Measurements from ENCODE around the gene TSTD1.
"Not testable (repeated sequence)": the region's sequence is repeated elsewhere in the genome, so short reads cannot be mapped to it uniquely, and the experiment has no call there.

The TSTD1 gene

DNA sequence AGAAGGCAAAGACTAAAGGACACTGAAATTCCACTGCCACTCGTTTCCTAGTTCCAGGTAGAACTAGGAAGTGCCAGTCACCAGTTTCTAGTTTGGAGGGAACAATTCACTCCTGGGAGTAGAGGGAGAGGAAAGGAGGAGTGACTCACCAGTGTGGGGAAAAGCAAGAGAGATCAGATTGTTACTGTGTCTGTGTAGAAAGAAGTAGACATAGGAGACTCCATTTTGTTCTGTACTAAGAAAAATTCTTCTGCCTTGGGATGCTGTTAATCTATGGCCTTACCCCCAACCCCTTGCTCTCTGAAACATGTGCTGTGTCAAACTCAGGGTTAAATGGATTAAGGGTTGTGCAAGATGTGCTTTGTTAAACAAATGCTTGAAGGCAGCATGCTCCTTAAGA, 22.1 kb downstream of the TSTD1 start:
- not testable (repeated sequence) for H3K4me2 ChIP-seq (ENCODE audit: low read length); H4K8ac ChIP-seq (ENCODE audit: low read depth, low read length); H2BK120ac ChIP-seq (ENCODE audit: low read depth, low read length); H2AK5ac ChIP-seq (ENCODE audit: low read length); H3K9ac ChIP-seq (ENCODE audit: low read length); H3K4me3 ChIP-seq (ENCODE audit: low read length); H3K27me3 ChIP-seq (ENCODE audit: insufficient read depth, low read length, poor library complexity); H3K18ac ChIP-seq (ENCODE audit: low read length); H3K79me1 ChIP-seq (ENCODE audit: low read length); H3K23ac ChIP-seq (ENCODE audit: low read length); H2BK5ac ChIP-seq (ENCODE audit: low read length); H3K27ac ChIP-seq (ENCODE audit: low read depth, low read length); H3K36me3 ChIP-seq (ENCODE audit: control insufficient read depth, insufficient read depth, low read length); H3K4ac ChIP-seq (ENCODE audit: low read depth, low read length); H2BK15ac ChIP-seq (replicated peaks; ENCODE audit: low read depth); H4K5ac ChIP-seq (ENCODE audit: low read length)
- peaks cover 17% of the 10 kb centered on the region for H3K4me1 ChIP-seq (ENCODE audit: control insufficient read depth, low read depth, low read length)
- DNase-seq, result peak; percentile 48
- no CpG with 5 or more reads among the region's 1 CpG for WGBS (ENCODE audit: extremely low coverage, insufficient coverage, low lambda C conversion rate)
- H3K79me2 ChIP-seq (ENCODE audit: control insufficient read depth, insufficient read depth, low read length), result peaks cover 70% of the 10 kb centered on the region
- peak overlapping the region; percentile 47 for H3K56ac ChIP-seq (ENCODE audit: low read length)

DNA sequence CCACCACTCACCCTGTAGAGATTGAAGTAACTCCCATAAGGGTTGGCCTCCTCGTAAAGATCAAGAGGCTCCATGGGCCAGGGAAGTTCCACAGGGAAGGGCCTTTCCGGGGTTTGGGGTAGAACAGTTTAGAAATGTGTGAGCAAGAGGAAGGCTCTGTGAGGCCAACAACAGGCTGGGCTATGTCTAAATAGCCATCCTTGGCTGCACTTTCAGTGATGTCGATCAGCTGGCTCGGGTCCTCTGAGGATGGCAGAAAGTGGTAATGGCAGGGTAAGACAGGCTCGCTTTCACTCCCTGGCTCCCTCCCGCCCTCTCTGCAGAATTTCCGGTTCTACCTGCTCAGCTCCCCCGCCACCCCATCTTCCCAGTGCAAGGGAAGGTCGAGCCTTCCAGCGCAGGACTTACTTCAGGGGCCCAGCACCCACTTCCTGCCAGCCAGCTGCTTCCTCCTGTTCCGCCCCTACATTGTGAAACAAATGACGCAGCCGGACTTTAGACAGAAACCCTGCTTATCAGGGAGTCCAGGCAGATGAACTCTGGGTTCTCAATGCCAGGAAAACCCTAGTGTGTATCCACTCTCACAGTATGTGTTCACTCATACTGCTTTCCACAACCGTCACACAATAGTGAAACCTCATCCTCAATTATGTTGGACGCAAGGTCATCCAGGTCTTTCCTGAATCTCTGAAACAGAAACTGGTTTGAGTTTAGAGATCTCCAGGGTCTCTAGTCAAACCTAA, 25.1 kb downstream of the TSTD1 start:
- H3K23ac ChIP-seq (ENCODE audit: low read length), result no peak overlapping the region
- no peak overlapping the region for H3K4me3 ChIP-seq (ENCODE audit: low read length)
- H3K4me2 ChIP-seq (ENCODE audit: low read length), result no peak overlapping the region
- H3K18ac ChIP-seq (ENCODE audit: low read length), result no peak overlapping the region
- H3K56ac ChIP-seq (ENCODE audit: low read length), result peak overlapping the region; percentile 53
- no peaks in the 10 kb centered on the region for H3K36me3 ChIP-seq (ENCODE audit: control insufficient read depth, insufficient read depth, low read length)
- H4K5ac ChIP-seq (ENCODE audit: low read length), result no peak overlapping the region
- no peaks in the 10 kb centered on the region for H3K27me3 ChIP-seq (ENCODE audit: insufficient read depth, low read length, poor library complexity)
- H2BK15ac ChIP-seq (replicated peaks; ENCODE audit: low read depth), result no peak overlapping the region
- H4K8ac ChIP-seq (ENCODE audit: low read depth, low read length), result no peak overlapping the region
- no peak overlapping the region for H2BK5ac ChIP-seq (ENCODE audit: low read length)
- H3K4ac ChIP-seq (ENCODE audit: low read depth, low read length), result no peak overlapping the region
- peaks cover 12% of the 10 kb centered on the region for H3K79me1 ChIP-seq (ENCODE audit: low read length)
- DNase-seq, result peak; percentile 59
- H2BK120ac ChIP-seq (ENCODE audit: low read depth, low read length), result no peak overlapping the region
- WGBS (ENCODE audit: extremely low coverage, insufficient coverage, low lambda C conversion rate), result no CpG with 5 or more reads among the region's 15 CpGs
- H3K4me1 ChIP-seq (ENCODE audit: control insufficient read depth, low read depth, low read length), result peaks cover 17% of the 10 kb centered on the region
- no peak overlapping the region for H2AK5ac ChIP-seq (ENCODE audit: low read length)
- H3K79me2 ChIP-seq (ENCODE audit: control insufficient read depth, insufficient read depth, low read length), result peaks cover 73% of the 10 kb centered on the region
- H3K9ac ChIP-seq (ENCODE audit: low read length), result peak overlapping the region; percentile 7
- H3K27ac ChIP-seq (ENCODE audit: low read depth, low read length), result peak overlapping the region; percentile 22

DNA sequence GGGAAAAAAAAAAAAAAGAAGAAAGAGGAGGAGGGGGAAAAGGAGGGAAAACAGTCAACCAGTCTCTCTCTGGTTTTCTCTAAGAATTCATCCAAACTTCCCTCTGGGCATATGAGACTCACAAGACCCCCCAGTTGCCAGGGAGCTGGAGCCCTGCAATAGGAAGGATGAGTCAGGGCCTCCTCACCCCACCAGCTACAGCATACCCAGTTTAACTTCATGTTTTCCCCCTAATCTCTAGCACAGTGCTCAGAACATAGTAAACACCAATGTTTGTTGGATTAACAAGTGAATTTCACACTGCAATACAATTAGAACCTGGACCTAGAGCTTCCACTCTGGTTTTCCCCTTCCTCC, 25.7 kb downstream of the TSTD1 start:
- peaks cover 12% of the 10 kb centered on the region for H3K4me1 ChIP-seq (ENCODE audit: control insufficient read depth, low read depth, low read length)
- H3K27me3 ChIP-seq (ENCODE audit: insufficient read depth, low read length, poor library complexity), result no peaks in the 10 kb centered on the region
- no peak overlapping the region for H2AK5ac ChIP-seq (ENCODE audit: low read length)
- H3K4me3 ChIP-seq (ENCODE audit: low read length), result no peak overlapping the region
- H2BK5ac ChIP-seq (ENCODE audit: low read length), result no peak overlapping the region
- no peak overlapping the region for H3K18ac ChIP-seq (ENCODE audit: low read length)
- H3K23ac ChIP-seq (ENCODE audit: low read length), result no peak overlapping the region
- peaks cover 12% of the 10 kb centered on the region for H3K79me1 ChIP-seq (ENCODE audit: low read length)
- H3K79me2 ChIP-seq (ENCODE audit: control insufficient read depth, insufficient read depth, low read length), result peaks cover 73% of the 10 kb centered on the region
- no peak overlapping the region for H2BK120ac ChIP-seq (ENCODE audit: low read depth, low read length)
- no peak overlapping the region for H4K5ac ChIP-seq (ENCODE audit: low read length)
- no peak overlapping the region for H3K4me2 ChIP-seq (ENCODE audit: low read length)
- no peak overlapping the region for H2BK15ac ChIP-seq (replicated peaks; ENCODE audit: low read depth)
- DNase-seq, result no peak
- no peak overlapping the region for H3K27ac ChIP-seq (ENCODE audit: low read depth, low read length)
- H4K8ac ChIP-seq (ENCODE audit: low read depth, low read length), result no peak overlapping the region
- no peak overlapping the region for H3K4ac ChIP-seq (ENCODE audit: low read depth, low read length)
- no peak overlapping the region for H3K56ac ChIP-seq (ENCODE audit: low read length)
- no peak overlapping the region for H3K9ac ChIP-seq (ENCODE audit: low read length)
- H3K36me3 ChIP-seq (ENCODE audit: control insufficient read depth, insufficient read depth, low read length), result no peaks in the 10 kb centered on the region

DNA sequence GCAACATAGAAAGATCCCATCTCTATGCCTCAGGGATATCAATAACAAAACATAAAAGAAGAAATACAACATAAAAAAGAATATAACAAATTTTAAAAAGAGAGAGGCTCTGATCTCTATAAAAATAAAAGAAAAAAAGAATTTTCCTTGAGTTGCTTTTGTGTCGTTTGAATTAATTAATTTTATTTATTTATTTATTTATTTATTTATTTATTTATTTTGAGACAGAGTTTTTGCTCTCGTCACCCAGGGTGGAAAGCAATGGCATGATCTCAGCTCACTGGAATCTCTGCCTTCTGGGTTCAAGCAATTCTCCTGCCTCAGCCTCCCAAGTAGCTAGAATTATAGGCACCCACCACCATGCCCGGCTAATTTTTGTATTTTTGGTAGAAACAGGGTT, 26.3 kb downstream of the TSTD1 start:
- Histone ChIP-seq H3K36me3 (ENCODE audit: control insufficient read depth, insufficient read depth, low read length) (no peaks in the 10 kb centered on the region), H3K27ac (ENCODE audit: low read depth, low read length) (no peak overlapping the region), H3K56ac (ENCODE audit: low read length) (no peak overlapping the region), H3K23ac (ENCODE audit: low read length) (no peak overlapping the region), H3K79me2 (ENCODE audit: control insufficient read depth, insufficient read depth, low read length) (peaks cover 73% of the 10 kb centered on the region), H3K4me1 (ENCODE audit: control insufficient read depth, low read depth, low read length) (peaks cover 9% of the 10 kb centered on the region), H4K8ac (ENCODE audit: low read depth, low read length) (no peak overlapping the region), H3K79me1 (ENCODE audit: low read length) (peaks cover 13% of the 10 kb centered on the region), H3K4me2 (ENCODE audit: low read length) (no peak overlapping the region), H3K4ac (ENCODE audit: low read depth, low read length) (no peak overlapping the region), H3K27me3 (ENCODE audit: insufficient read depth, low read length, poor library complexity) (no peaks in the 10 kb centered on the region), H2BK120ac (ENCODE audit: low read depth, low read length) (no peak overlapping the region), H2BK15ac (replicated peaks; ENCODE audit: low read depth) (no peak overlapping the region), H3K18ac (ENCODE audit: low read length) (no peak overlapping the region), H3K4me3 (ENCODE audit: low read length) (no peak overlapping the region), H2BK5ac (ENCODE audit: low read length) (no peak overlapping the region), H2AK5ac (ENCODE audit: low read length) (no peak overlapping the region), H4K5ac (ENCODE audit: low read length) (no peak overlapping the region), H3K9ac (ENCODE audit: low read length) (no peak overlapping the region)
- WGBS (ENCODE audit: extremely low coverage, insufficient coverage, low lambda C conversion rate), result no CpG with 5 or more reads among the region's 3 CpGs
- no peak for DNase-seq

DNA sequence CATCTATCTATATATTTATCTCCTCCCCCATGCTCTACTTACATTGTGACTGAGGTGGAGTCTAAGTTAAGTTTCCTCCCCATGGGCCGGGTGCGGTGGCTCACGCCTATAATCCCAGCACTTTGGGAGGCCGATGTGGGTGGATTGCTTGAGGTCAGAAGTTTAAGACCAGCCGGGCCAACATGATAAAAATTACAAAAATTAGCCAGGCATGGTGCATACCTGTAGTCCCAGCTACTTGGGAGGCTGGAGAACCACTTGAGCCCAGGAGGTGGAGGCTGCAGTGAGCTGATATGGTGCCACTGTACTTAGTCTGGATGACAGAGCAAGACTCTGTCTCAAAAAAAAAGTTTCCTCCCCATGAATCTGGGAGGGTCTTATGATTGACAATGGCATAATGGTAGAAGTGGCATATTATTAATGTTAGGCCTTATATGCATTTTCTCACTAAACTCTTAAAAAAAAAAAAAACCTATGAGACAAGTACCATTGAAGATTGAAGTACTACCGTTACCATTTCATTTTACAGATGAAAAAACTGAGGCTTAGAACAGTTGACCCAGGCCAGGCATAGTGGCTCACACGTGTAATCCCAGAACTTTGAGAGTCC, 29.1 kb downstream of the TSTD1 start:
- H3K9ac ChIP-seq (ENCODE audit: low read length), result no peak overlapping the region
- no peak overlapping the region for H3K4ac ChIP-seq (ENCODE audit: low read depth, low read length)
- no peak overlapping the region for H3K4me3 ChIP-seq (ENCODE audit: low read length)
- no peak overlapping the region for H2BK15ac ChIP-seq (replicated peaks; ENCODE audit: low read depth)
- no peaks in the 10 kb centered on the region for H3K36me3 ChIP-seq (ENCODE audit: control insufficient read depth, insufficient read depth, low read length)
- H3K4me1 ChIP-seq (ENCODE audit: control insufficient read depth, low read depth, low read length), result peaks cover 10% of the 10 kb centered on the region
- no peak overlapping the region for H3K4me2 ChIP-seq (ENCODE audit: low read length)
- H3K27me3 ChIP-seq (ENCODE audit: insufficient read depth, low read length, poor library complexity), result no peaks in the 10 kb centered on the region
- H2BK5ac ChIP-seq (ENCODE audit: low read length), result no peak overlapping the region
- DNase-seq, result no peak
- H2BK120ac ChIP-seq (ENCODE audit: low read depth, low read length), result no peak overlapping the region
- H3K23ac ChIP-seq (ENCODE audit: low read length), result no peak overlapping the region
- no peak overlapping the region for H2AK5ac ChIP-seq (ENCODE audit: low read length)
- WGBS (ENCODE audit: extremely low coverage, insufficient coverage, low lambda C conversion rate), result no CpG with 5 or more reads among the region's 7 CpGs
- no peak overlapping the region for H4K5ac ChIP-seq (ENCODE audit: low read length)
- no peak overlapping the region for H3K27ac ChIP-seq (ENCODE audit: low read depth, low read length)
- no peak overlapping the region for H3K18ac ChIP-seq (ENCODE audit: low read length)
- H3K56ac ChIP-seq (ENCODE audit: low read length), result no peak overlapping the region
- no peak overlapping the region for H4K8ac ChIP-seq (ENCODE audit: low read depth, low read length)
- peaks cover 15% of the 10 kb centered on the region for H3K79me1 ChIP-seq (ENCODE audit: low read length)
- peaks cover 79% of the 10 kb centered on the region for H3K79me2 ChIP-seq (ENCODE audit: control insufficient read depth, insufficient read depth, low read length)

All from mesendoderm (in vitro differentiated cells).